Stimulated activated naive CD8-positive, alpha-beta T cell treated with anti-CD3 and anti-CD28 coated beads, Interleukin-15, Interleukin-2, amounts not matched to agents 100 ng/mL and 50 ng/mL, for 24 hours (primary cell): Measurements from ENCODE around the gene A1BG.
A peak's percentile ranks its signal among the peaks of the same experiment; 100 is the strongest.
"Not testable (repeated sequence)": the region's sequence is repeated elsewhere in the genome, so short reads cannot be mapped to it uniquely, and the experiment has no call there.

Source experiments
- H3K27ac Mint-ChIP-seq: one replicate; pipeline ENCODE4 v1.8.0; 2021; ENCODE audit warnings: mild to moderate bottlenecking, mixed read lengths
- H3K27me3 Mint-ChIP-seq: one replicate; pipeline ENCODE4 v1.8.0; 2021; ENCODE audit warnings: mixed read lengths
- H3K36me3 Mint-ChIP-seq: one replicate; pipeline ENCODE4 v1.8.0; 2021; ENCODE audit warnings: low read depth, mixed read lengths
- H3K4me1 Mint-ChIP-seq: one replicate; pipeline ENCODE4 v1.8.0; 2021; ENCODE audit warnings: low read depth, mixed read lengths
- H3K4me3 Mint-ChIP-seq: one replicate; pipeline ENCODE4 v1.8.0; 2021; ENCODE audit warnings: mild to moderate bottlenecking, mixed read lengths
- H3K9me3 Mint-ChIP-seq: one replicate; pipeline ENCODE4 v1.8.0; 2021; ENCODE audit warnings: mixed read lengths

Gene A1BG

GRCh38 chr19:58311345-58311865 lies 41.9 kb downstream of the A1BG start:
- Mint-ChIP-seq H3K9me3 (no peaks in the 10 kb centered on the region), H3K36me3 (peaks cover 91% of the 10 kb centered on the region), H3K27me3 (no peaks in the 10 kb centered on the region), H3K27ac (no peak overlapping the region), H3K4me3 (no peak overlapping the region), H3K4me1 (peaks cover 30% of the 10 kb centered on the region)

- H3K27ac Mint-ChIP-seq, H3K4me3 Mint-ChIP-seq, H3K27me3 Mint-ChIP-seq, H3K9me3 Mint-ChIP-seq: not testable (repeated sequence)
- Mint-ChIP-seq H3K4me1 (peaks cover 36% of the 10 kb centered on the region), H3K36me3 (peaks cover 92% of the 10 kb centered on the region)
Measured at GRCh38 chr19:58310685-58311084, 42.6 kb downstream of the A1BG start.

GRCh38 chr19:58307736-58308135 lies 45.6 kb downstream of the A1BG start:
- Mint-ChIP-seq H3K4me1 (peaks cover 50% of the 10 kb centered on the region), H3K4me3 (no peak overlapping the region), H3K36me3 (peaks cover 75% of the 10 kb centered on the region), H3K9me3 (no peaks in the 10 kb centered on the region), H3K27me3 (no peaks in the 10 kb centered on the region), H3K27ac (no peak overlapping the region)

- Mint-ChIP-seq H3K4me1 (peaks cover 50% of the 10 kb centered on the region), H3K9me3 (no peaks in the 10 kb centered on the region), H3K27ac (peak overlapping the region; percentile 83), H3K27me3 (no peaks in the 10 kb centered on the region), H3K4me3 (peak overlapping the region; percentile 97), H3K36me3 (peaks cover 76% of the 10 kb centered on the region)
Measured at GRCh38 chr19:58305932-58306323, 47.4 kb downstream of the A1BG start.

GRCh38 chr19:58305065-58305931 lies 48.0 kb downstream of the A1BG start, which contains the start of gene ERVK3-1:
Gene ERVK3-1 (plus strand): TSS chr19:58305377. CDS start chr19:58312169, 6,792 bp downstream.
- Mint-ChIP-seq H3K4me3 (peak within 1 kb of the TSS; percentile 97), H3K36me3 (peaks cover 80% of the 10 kb centered on the region), H3K4me1 (peaks cover 50% of the 10 kb centered on the region), H3K27me3 (no peaks in the 10 kb centered on the region), H3K9me3 (no peaks in the 10 kb centered on the region), H3K27ac (peak within 1 kb of the TSS; percentile 97)

GRCh38 chr19:58304748-58305064 lies 48.6 kb downstream of the A1BG start:
- H3K4me1 Mint-ChIP-seq, result peaks cover 50% of the 10 kb centered on the region
- H3K36me3 Mint-ChIP-seq, result peaks cover 80% of the 10 kb centered on the region
- peak overlapping the region; percentile 97 for H3K4me3 Mint-ChIP-seq
- peak overlapping the region; percentile 97 for H3K27ac Mint-ChIP-seq
- H3K27me3 Mint-ChIP-seq, result no peaks in the 10 kb centered on the region
- no peaks in the 10 kb centered on the region for H3K9me3 Mint-ChIP-seq

DNA sequence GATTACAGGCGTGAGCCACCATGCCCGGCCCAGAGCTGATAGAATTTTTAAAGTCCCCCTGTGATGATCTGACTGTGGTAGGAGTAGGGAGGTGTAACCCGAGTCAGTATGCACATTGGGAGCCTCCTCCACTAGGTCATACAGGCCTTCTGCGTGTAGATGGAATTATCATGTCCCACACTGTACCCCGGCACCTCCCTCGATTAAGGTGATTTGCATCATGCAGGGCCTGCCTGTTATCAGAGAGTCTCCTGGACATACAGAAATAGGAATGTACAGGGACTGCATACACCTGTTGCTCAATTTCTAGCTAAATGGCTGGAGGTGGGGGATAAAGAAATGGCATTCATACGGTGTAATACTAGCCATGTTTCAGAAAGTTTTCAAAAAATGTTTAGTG lies 49.0 kb downstream of the A1BG start:
- peak overlapping the region; percentile 97 for H3K27ac Mint-ChIP-seq
- H3K4me1 Mint-ChIP-seq, result peaks cover 46% of the 10 kb centered on the region
- no peaks in the 10 kb centered on the region for H3K27me3 Mint-ChIP-seq
- H3K36me3 Mint-ChIP-seq, result peaks cover 78% of the 10 kb centered on the region
- H3K9me3 Mint-ChIP-seq, result no peaks in the 10 kb centered on the region
- peak overlapping the region; percentile 97 for H3K4me3 Mint-ChIP-seq

- Mint-ChIP-seq H3K4me3 (no peak overlapping the region), H3K27me3 (no peaks in the 10 kb centered on the region), H3K9me3 (peaks cover 4% of the 10 kb centered on the region), H3K27ac (no peak overlapping the region), H3K36me3 (peaks cover 74% of the 10 kb centered on the region), H3K4me1 (peaks cover 14% of the 10 kb centered on the region)
Measured at GRCh38 chr19:58300620-58301019, 52.7 kb downstream of the A1BG start.

DNA sequence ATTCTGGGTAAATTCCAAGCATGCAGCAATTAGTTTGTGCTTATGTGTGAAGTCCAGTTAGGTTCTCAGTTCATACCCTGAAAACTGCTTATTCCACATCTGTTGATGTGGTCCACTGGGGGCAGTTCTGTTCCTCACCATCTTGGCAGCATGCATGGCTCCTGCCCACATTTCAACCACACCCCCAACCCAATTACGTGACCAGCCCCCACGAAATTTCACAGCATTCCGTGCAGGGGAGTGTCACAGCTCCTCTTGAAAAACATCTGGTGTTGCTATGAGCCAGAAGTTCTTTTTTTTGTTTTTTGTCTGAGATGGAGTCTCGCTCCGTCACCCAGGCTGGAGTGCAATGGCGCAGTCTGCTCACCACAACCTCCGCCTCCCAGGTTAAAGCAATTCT lies 57.2 kb downstream of the A1BG start:
- Mint-ChIP-seq H3K4me3 (no peak overlapping the region), H3K36me3 (peaks cover 92% of the 10 kb centered on the region), H3K9me3 (peaks cover 32% of the 10 kb centered on the region), H3K27ac (no peak overlapping the region), H3K4me1 (no peaks in the 10 kb centered on the region), H3K27me3 (no peaks in the 10 kb centered on the region)
